Stimulated activated CD8-positive, alpha-beta memory T cell treated with anti-CD3 and anti-CD28 coated beads, Interleukin-7, amount 100 ng/mL, for 24 hours (primary cell): Measurements from ENCODE around the gene KIRREL3.

Experiments used
- DNase-seq: peaks from one replicate; pipeline ENCODE4 v3.0.0-alpha.2; 2020; ENCODE audit warnings: low read depth

Gene KIRREL3

GRCh38 chr11:126419801-126420697 lies 580.5 kb downstream of the KIRREL3 start:
- no peak for DNase-seq

- DNase-seq = no peak
Observed at GRCh38 chr11:126418887-126419286, 581.7 kb downstream of the KIRREL3 start.

- DNase-seq = no peak
Observed at GRCh38 chr11:126417091-126417862, 583.3 kb downstream of the KIRREL3 start.

- DNase-seq = peak; percentile 50
Observed at GRCh38 chr11:126416542-126417090, 584.0 kb downstream of the KIRREL3 start.

GRCh38 chr11:126415669-126416420 lies 584.7 kb downstream of the KIRREL3 start:
- DNase-seq = no peak

GRCh38 chr11:126415128-126415527 lies 585.4 kb downstream of the KIRREL3 start:
- no peak for DNase-seq

GRCh38 chr11:126414615-126415014 lies 586.0 kb downstream of the KIRREL3 start:
- no peak for DNase-seq

- no peak for DNase-seq
Observed at GRCh38 chr11:126413843-126414405, 586.6 kb downstream of the KIRREL3 start.

- no peak for DNase-seq
Observed at GRCh38 chr11:126413426-126413825, 587.1 kb downstream of the KIRREL3 start.

GRCh38 chr11:126411971-126412381 lies 588.6 kb downstream of the KIRREL3 start:
- DNase-seq = no peak

- no peak for DNase-seq
Observed at GRCh38 chr11:126410649-126411048, 589.9 kb downstream of the KIRREL3 start.

- no peak for DNase-seq
Observed at GRCh38 chr11:126409620-126409985, 591.0 kb downstream of the KIRREL3 start.

GRCh38 chr11:126408901-126409619 lies 591.5 kb downstream of the KIRREL3 start:
- DNase-seq = no peak

- DNase-seq = no peak
Observed at GRCh38 chr11:126408496-126408895, 592.1 kb downstream of the KIRREL3 start.

GRCh38 chr11:126407682-126408288 lies 592.8 kb downstream of the KIRREL3 start:
- DNase-seq = no peak

- no peak for DNase-seq
Observed at GRCh38 chr11:126407101-126407521, 593.5 kb downstream of the KIRREL3 start.

GRCh38 chr11:126406368-126406767 lies 594.2 kb downstream of the KIRREL3 start:
- no peak for DNase-seq

GRCh38 chr11:126405906-126406305 lies 594.7 kb downstream of the KIRREL3 start:
- no peak for DNase-seq

GRCh38 chr11:126405374-126405773 lies 595.2 kb downstream of the KIRREL3 start:
- no peak for DNase-seq

- no peak for DNase-seq
Observed at GRCh38 chr11:126404367-126404766, 596.2 kb downstream of the KIRREL3 start.

- no peak for DNase-seq
Observed at GRCh38 chr11:126403658-126404057, 596.9 kb downstream of the KIRREL3 start.
